HG03108 (cell line): Measurements from ENCODE around the gene MYH16.
"Not testable (repeated sequence)": the region's sequence is repeated elsewhere in the genome, so short reads cannot be mapped to it uniquely, and the experiment has no call there.

Source experiments
- ATAC-seq: cut with Tn5 transposase; IDR thresholded peaks from one replicate; pipeline ENCODE4 v1.9.1; 2021; ENCODE audit warnings: moderate library complexity; ENCODE audit not compliant: unreplicated experiment

MYH16 gene

GRCh38 chr7:99272476-99273045, at the start of gene MYH16:
Gene MYH16, plus strand, starts transcription at chr7:99272839.
- ATAC-seq: no peak

DNA sequence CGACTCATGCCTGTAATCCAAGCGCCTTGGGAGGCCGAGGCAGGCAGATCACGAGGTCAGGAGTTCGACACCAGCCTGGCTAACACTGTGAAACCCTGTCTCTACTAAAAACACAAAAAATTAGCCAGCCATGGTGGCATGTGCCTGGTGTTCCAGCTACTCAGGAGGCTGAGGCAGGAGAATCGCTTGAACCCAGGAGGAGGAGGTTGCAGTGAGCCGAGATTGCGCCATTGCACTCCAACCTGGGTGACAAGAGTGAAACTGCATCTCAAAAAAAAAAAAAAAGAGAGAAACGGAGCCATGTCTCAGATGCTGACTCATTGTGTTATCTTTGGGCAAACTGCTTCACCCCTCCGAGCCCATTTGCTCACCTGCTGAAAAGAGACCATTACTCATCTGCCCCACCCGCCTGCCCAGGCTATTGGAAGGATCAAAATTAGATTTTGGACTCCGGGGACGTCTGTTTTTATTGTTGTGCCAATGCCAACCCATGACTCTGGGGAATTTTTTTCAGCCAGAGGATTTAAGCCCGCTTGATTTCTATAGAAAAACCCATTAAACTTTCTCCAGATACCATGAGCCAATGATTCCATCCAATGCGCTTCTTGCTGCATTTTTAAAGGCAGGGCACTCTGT, 48.3 kb upstream of the MYH16 start:
- not testable (repeated sequence) for ATAC-seq

DNA sequence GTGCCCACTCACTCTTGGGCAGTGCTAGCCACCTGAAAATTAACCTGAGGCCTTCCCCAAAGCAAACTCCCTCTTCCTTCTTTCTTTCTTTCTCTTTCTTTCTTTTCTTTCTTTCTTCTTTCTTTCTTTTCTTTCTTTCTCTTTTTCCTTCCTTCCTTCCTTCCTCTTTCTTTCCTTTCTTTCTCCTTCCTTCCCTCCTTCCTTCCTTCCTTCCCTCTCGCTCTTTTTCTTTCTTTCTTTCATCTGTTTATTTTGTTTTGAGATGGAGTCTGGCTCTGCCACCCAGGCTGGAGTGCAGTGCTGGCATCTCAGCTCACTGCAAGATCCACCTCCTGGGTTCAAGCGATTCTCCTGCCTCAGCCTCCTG, 47.8 kb upstream of the MYH16 start:
- no peak for ATAC-seq

GRCh38 chr7:99229234-99229633, 43.4 kb upstream of the MYH16 start:
- ATAC-seq: no peak

DNA sequence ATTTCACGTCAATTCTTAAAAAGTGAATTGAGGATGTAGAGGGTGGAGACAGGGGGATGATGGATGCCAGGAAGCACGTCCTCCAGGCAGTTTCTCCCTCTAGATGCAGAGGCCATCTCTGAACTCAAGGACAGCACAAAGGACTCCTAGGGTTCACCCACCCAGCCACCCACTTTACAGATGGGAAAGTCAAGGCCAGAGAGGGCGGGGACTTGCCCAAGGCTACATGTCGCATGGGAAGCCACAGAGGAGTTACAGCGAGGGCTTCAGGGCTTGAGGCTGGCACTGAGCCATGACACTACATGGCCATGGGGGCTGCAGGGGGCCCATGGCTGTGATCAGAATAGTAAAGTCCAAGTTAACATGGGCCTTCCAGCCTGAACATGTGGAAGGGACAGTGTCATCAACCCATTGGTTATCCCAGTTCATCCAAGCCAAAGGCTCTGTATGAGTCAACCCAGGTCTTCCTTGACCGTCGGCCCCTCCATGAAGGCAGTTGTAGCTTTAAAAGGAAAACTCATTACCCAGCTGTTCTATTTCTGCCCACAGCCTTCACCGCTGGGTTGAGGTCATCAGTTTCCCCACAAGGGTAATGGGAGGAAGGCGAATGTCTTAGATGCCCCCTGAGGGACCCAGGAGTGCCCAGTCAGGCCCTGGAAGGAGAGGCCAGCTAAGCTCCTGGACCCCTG, 40.4 kb upstream of the MYH16 start:
- ATAC-seq: no peak

DNA sequence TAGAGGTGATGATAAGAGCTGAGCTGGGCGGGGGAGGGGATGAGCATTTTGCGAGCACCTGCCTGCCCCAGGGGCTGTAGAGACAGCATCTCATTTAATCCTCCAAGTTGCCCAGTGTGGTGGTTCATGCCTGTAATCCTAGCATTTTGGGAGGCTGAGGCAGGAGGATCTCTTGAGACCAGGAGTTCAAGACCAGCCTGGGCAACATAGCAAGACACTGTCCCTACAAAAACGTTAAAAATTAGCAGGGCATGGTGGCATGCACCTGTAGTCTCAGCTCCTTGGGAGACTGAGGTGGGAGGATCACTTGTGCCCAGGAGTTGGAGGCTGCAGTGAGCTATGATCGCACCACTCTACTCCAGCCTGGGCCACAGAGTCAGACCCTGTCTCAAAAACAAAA, 39.7 kb upstream of the MYH16 start:
- not testable (repeated sequence) for ATAC-seq

DNA sequence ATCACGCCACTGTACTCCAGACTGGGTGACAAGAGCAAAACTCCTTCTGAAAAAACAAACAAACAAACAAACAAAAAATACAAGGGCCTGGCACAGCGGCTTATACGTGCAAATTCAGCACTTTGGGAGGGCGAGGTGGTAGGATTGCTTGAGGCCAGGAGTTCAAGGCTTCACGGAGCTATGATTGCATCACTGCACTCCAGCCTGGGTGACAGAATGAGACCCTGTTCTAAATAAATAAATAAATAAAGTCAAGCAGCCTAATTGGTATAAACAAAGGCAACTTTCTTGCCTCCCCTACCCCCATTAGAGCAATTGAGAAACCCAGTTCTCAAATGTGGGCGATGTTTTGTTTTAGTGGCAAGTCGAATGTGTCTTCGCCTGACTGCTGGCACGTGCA, 38.5 kb upstream of the MYH16 start:
- no peak for ATAC-seq

GRCh38 chr7:99235925-99236324, 36.7 kb upstream of the MYH16 start:
- ATAC-seq: no peak

GRCh38 chr7:99237876-99238275, 34.8 kb upstream of the MYH16 start:
- not testable (repeated sequence) for ATAC-seq

- no peak for ATAC-seq
Observed at GRCh38 chr7:99238558-99239341, 33.9 kb upstream of the MYH16 start.

DNA sequence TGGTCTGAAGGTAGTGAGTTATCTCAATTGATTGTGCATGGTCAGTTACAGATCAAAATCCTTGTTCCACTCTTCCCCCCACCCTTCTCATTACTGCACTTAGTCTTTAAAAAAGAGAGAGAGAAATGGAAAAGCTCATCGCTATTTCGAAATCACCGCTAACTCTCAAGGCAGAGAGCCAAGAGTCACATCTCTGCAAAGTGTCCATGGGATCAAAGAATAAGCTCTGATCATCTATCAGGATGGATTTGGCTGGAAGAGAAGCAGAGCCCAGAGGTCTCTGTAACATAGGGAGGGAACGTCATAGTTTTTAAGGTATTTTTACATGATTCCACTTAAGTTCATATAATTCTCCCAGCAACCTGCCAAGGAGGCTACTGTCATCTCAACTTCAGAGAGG, 30.0 kb upstream of the MYH16 start:
- ATAC-seq: no peak

DNA sequence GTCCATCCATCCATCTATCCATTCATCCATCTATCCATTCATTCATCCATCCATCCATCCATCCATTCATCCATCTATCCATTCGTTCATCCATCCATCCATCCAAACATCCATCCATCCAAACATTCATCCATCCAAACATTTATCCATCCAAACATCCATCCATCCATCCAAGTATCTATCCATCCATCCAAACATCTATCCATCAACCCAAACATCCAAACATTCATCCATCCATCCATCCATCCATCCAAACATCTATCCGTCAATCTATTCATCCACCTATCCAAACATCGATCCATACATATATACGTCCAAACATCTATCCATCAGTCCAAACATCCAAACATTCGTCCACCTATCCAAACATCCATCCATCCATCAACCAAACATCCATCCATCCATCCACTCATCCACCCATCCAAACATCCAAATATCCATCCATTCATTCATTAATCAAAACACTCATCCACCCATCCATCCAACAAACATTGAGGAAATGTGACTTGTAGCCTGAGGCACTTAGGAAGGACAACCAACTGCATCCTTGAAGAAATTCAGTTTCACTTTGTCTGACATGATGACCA, 28.8 kb upstream of the MYH16 start:
- ATAC-seq: no peak

- ATAC-seq: no peak
Observed at GRCh38 chr7:99244939-99245338, 27.7 kb upstream of the MYH16 start.

DNA sequence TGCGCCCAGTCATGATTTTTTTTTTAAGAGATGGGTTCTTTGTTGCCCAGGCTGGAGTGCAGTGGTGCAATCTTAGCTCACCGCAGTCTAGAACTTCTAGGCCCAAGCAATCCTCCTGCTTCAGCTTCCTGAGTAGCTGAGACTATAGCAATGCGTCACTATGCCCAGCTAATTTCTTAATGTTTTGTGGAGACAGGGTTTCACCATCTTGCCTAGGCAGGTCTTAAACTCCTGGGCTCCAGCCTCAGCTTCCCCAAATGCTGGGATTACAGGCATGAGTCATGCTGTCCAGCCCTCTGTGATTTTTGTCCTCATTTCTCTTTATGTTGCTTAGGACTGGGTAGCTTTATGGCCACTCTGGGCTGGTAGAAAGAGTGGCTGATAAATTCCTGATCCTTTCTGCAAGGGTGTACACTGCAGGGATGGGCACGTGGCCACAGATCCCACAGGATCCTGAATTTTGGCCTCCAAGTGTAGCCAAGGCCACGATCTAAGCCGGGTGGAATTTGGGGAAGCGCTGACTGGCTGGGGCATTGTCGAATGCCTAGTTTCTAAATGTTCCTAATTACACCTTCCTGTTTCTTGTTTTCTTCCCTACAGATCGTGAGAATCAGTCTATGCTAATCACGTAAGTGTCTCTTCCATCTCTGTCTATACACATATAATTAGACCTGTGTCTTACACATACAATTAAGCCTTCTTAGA, 24.1 kb upstream of the MYH16 start:
- no peak for ATAC-seq

- no peak for ATAC-seq
Observed at GRCh38 chr7:99249985-99250575, 22.6 kb upstream of the MYH16 start.

DNA sequence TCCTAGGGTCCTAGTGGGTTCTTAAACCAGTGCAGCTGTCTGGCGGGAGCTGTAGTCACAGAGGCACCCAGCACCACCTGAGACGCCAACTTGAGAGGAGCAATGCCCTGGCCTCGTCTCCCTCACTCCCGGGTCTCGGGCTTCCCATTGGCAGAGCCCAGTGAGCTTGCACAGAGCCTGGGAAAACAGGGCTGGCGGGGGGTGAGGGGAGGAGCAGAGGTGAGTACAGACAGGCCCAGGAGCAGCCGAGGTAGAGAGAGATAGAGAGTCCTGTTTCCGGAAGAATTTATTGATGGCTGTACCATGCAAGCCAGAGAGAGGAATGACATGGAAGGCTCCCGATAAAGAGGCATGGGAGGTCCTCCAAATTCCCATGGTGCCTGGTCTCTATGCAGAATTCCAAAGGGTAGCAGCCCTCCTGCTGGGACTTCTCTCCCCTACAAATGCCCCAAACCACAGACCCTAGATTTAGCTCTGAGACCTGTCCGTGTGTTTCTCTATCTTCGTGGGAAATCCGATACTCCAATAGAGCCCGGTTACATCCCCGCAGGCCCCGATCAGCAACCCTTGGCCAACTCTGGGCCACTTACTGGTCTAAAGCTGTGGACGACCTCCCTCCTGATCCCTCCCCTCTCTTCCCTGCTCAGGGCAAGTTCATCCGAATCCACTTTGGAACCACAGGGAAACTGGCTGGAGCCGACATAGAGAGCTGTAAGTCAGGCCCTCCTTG, 20.3 kb upstream of the MYH16 start:
- no peak for ATAC-seq

- no peak for ATAC-seq
Observed at GRCh38 chr7:99253369-99253768, 19.3 kb upstream of the MYH16 start.

DNA sequence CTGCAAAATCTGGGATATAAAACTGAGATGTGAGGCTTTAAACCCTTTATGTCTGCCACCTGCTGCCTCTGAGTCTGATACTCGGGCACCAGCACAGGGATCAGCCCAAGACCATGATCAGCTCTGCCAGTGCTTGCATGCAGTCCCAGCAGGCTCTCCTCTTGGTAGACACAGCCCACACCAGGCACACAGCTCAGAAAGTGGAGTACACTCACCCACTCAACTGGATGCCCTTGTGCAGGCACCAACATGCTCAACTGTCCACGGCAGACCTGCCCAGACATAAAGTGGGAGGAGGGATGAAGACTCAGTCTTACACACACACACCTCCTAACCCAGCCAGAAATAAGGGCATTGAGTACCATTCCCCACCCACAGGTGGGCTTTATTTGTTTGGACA, 18.2 kb upstream of the MYH16 start:
- no peak for ATAC-seq

DNA sequence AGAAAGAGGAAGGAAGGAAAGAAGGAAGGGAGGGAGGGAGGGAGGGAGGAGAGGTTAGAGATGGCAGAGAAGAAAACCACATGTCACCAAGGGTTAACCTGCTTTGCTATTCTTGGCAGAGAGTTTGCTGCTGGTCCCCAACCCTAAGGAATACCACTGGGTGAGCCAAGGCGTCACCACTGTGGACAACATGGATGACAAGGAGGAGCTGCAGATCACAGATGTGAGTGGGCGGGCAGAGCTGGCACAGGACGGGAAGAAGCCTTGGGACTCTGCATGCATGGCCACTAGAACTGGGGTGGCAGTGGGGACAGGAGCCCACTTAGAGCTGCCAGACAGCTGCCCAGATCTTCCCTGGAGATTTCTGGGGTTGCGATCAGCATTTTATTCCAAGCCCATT, 17.2 kb upstream of the MYH16 start:
- no peak for ATAC-seq

- ATAC-seq: no peak
Observed at GRCh38 chr7:99257065-99257464, 15.6 kb upstream of the MYH16 start.
